Vagina (tissue), 2 donors: ENCODE results near the gene ACSL5. TPM values are rescaled to one million over a fixed set of nuclear protein-coding genes. Genes with fewer than 3 reads are reported as not detected.
"Not testable (repeated sequence)": the region's sequence is repeated elsewhere in the genome, so short reads cannot be mapped to it uniquely, and the experiment has no call there.

Experiments used
- DNase-seq, 2 donors: peaks; one replicate each; pipeline ENCODE4 v3.0.0-alpha.2; 2017; ENCODE audit errors: extremely low spot score in 2 of 2
- H3K27ac ChIP-seq: fragments of 200-600 bp; sonication (generic); one replicate; pipeline ENCODE4 v1.5.1; 2019
- H3K27me3 ChIP-seq: fragments of 200-600 bp; sonication (generic); one replicate; pipeline ENCODE4 v1.5.1; 2019
- H3K36me3 ChIP-seq, 2 donors: fragments of 200-600 bp; sonication (generic); one replicate each; pipeline ENCODE4 v1.5.1; 2017 to 2019
- H3K4me1 ChIP-seq: fragments of 200-600 bp; sonication (generic); one replicate; pipeline ENCODE4 v1.5.1; 2019
- H3K4me3 ChIP-seq, 2 donors: fragments of 200-600 bp; sonication (generic); 1 replicate in 1 of 2; 2 replicates in 1 of 2; pipeline ENCODE4 v1.5.1; 2016 to 2019
- H3K9me3 ChIP-seq: fragments of 200-600 bp; sonication (generic); one replicate; pipeline ENCODE4 v1.5.1; 2019
- CTCF ChIP-seq, 3 experiments: fragments of 450-650 bp in 2 of 3; fragments of 200-600 bp in 1 of 3; sonication (generic) in 1 of 3; IDR thresholded peaks; one replicate each; pipeline ENCODE4 v1.5.1; 2017 to 2019; ENCODE audit warnings: antibody characterized with exemption in 3 of 3, mild to moderate bottlenecking in 2 of 3, moderate library complexity in 2 of 3
- POLR2A ChIP-seq, 2 donors: fragments of 450-650 bp; IDR thresholded peaks; one replicate each; pipeline ENCODE4 v1.6.1; 2017; ENCODE audit warnings: antibody characterized with exemption in 2 of 2, mild to moderate bottlenecking in 2 of 2, moderate library complexity in 2 of 2
- POLR2AphosphoS5 ChIP-seq, 2 donors: sonication (generic); formaldehyde crosslinking; IDR thresholded peaks; one replicate each; pipeline ENCODE4 v1.9.0; 2017; ENCODE audit warnings: antibody characterized with exemption in 2 of 2, mild to moderate bottlenecking in 2 of 2, low read depth in 1 of 2; ENCODE audit not compliant: insufficient read depth in 1 of 2
- intact Hi-C: fragments of 100-400 bp; cut with DNase I; formaldehyde crosslinking; loops from one replicate; pipeline ENCODE4 v1.15.1; 2023
- total RNA-seq: library from RNA; depleted of rRNA; stranded (reverse); fragments of >200 nt; gene quantifications from one replicate; pipeline ENCODE4 v1.2.3, GENCODE V29; 2016

Gene ACSL5
- total RNA-seq, 1 donor from 2014 or later, result 8.3 TPM

GRCh38 chr10:112376396-112376790, 2.5 kb downstream of the ACSL5 start:
- Histone ChIP-seq H3K27ac (peak overlapping the region; percentile 71), H3K4me1 (peaks cover 11% of the 10 kb centered on the region), H3K36me3 (no peaks in the 10 kb centered on the region), H3K9me3 (no peaks in the 10 kb centered on the region), H3K4me3 (peak overlapping the region; percentile 39 to 44), H3K27me3 (no peaks in the 10 kb centered on the region)
- intact Hi-C loops, result no loop called here
- DNase-seq, result no peak
- TF ChIP-seq POLR2AphosphoS5 (IDR thresholded peaks at IDR 0.05; ENCODE audit: insufficient read depth in 1 of 2, low read depth in 1 of 2), result no peak
- no peak for TF ChIP-seq POLR2A (IDR thresholded peaks at IDR 0.05)

GRCh38 chr10:112377116-112377515, 3.2 kb downstream of the ACSL5 start:
- H3K27me3 ChIP-seq, H3K36me3 ChIP-seq, H3K4me3 ChIP-seq, H3K27ac ChIP-seq, DNase-seq, intact Hi-C loops, H3K9me3 ChIP-seq: not testable (repeated sequence)
- H3K4me1 ChIP-seq, result peaks cover 11% of the 10 kb centered on the region

GRCh38 chr10:112379635-112380296, 5.8 kb downstream of the ACSL5 start:
- intact Hi-C loops, result no loop called here
- no peak overlapping the region for H3K4me3 ChIP-seq
- no peaks in the 10 kb centered on the region for H3K27me3 ChIP-seq
- H3K36me3 ChIP-seq, result no peaks in the 10 kb centered on the region
- no peak for TF ChIP-seq POLR2AphosphoS5 (IDR thresholded peaks at IDR 0.05; ENCODE audit: insufficient read depth in 1 of 2, low read depth in 1 of 2)
- TF ChIP-seq CTCF (IDR thresholded peaks at IDR 0.05), result no peak
- TF ChIP-seq POLR2A (IDR thresholded peaks at IDR 0.05), result no peak
- H3K27ac ChIP-seq, result no peak overlapping the region
- DNase-seq, result no peak
- H3K4me1 ChIP-seq, result peaks cover 11% of the 10 kb centered on the region
- no peaks in the 10 kb centered on the region for H3K9me3 ChIP-seq

GRCh38 chr10:112382515-112383235, 8.8 kb downstream of the ACSL5 start:
- no peak for TF ChIP-seq CTCF (IDR thresholded peaks at IDR 0.05)
- TF ChIP-seq POLR2AphosphoS5 (IDR thresholded peaks at IDR 0.05; ENCODE audit: insufficient read depth in 1 of 2, low read depth in 1 of 2), result no peak
- TF ChIP-seq POLR2A (IDR thresholded peaks at IDR 0.05), result no peak
- no peaks in the 10 kb centered on the region for H3K9me3 ChIP-seq
- no peaks in the 10 kb centered on the region for H3K4me1 ChIP-seq
- no peaks in the 10 kb centered on the region for H3K36me3 ChIP-seq
- no peak overlapping the region for H3K27ac ChIP-seq
- intact Hi-C loops, result no loop called here
- no peak overlapping the region for H3K4me3 ChIP-seq
- no peak for DNase-seq
- no peaks in the 10 kb centered on the region for H3K27me3 ChIP-seq

- no peaks in the 10 kb centered on the region for H3K9me3 ChIP-seq
- no peak overlapping the region for H3K27ac ChIP-seq
- TF ChIP-seq POLR2AphosphoS5 (IDR thresholded peaks at IDR 0.05; ENCODE audit: insufficient read depth in 1 of 2, low read depth in 1 of 2) (no peak), POLR2A (IDR thresholded peaks at IDR 0.05) (no peak), CTCF (IDR thresholded peaks at IDR 0.05) (no peak)
- intact Hi-C loops, result no loop called here
- no peaks in the 10 kb centered on the region for H3K27me3 ChIP-seq
- H3K4me3 ChIP-seq, result no peak overlapping the region
- H3K36me3 ChIP-seq, result no peaks in the 10 kb centered on the region
- DNase-seq, result no peak
- H3K4me1 ChIP-seq, result no peaks in the 10 kb centered on the region
These were observed 9.4 kb downstream of the ACSL5 start for GRCh38 chr10:112383325-112383724.

GRCh38 chr10:112384141-112384540, 10.2 kb downstream of the ACSL5 start:
- TF ChIP-seq CTCF (IDR thresholded peaks at IDR 0.05) (no peak), POLR2A (IDR thresholded peaks at IDR 0.05) (no peak), POLR2AphosphoS5 (IDR thresholded peaks at IDR 0.05; ENCODE audit: insufficient read depth in 1 of 2, low read depth in 1 of 2) (no peak)
- no peaks in the 10 kb centered on the region for H3K27me3 ChIP-seq
- no peaks in the 10 kb centered on the region for H3K9me3 ChIP-seq
- no peaks in the 10 kb centered on the region for H3K36me3 ChIP-seq
- H3K27ac ChIP-seq, result no peak overlapping the region
- H3K4me1 ChIP-seq, result no peaks in the 10 kb centered on the region
- intact Hi-C loops, result no loop called here
- H3K4me3 ChIP-seq, result no peak overlapping the region
- no peak for DNase-seq
